Muscle layer of duodenum (tissue), 2 donors: ENCODE results near the gene DEDD.

Experiments
- H3K27ac ChIP-seq: one replicate; pipeline ENCODE4 v1.7.0; 2013; ENCODE audit warnings: mild to moderate bottlenecking, low read length
- H3K27me3 ChIP-seq: one replicate; pipeline ENCODE4 v1.7.0; 2013; ENCODE audit warnings: low read depth, mild to moderate bottlenecking, control low read depth, low read length
- H3K36me3 ChIP-seq, 2 donors: one replicate each; pipeline ENCODE4 v1.7.0; 2013; ENCODE audit warnings: low read length in 2 of 2, control low read depth in 1 of 2, mild to moderate bottlenecking in 1 of 2; ENCODE audit not compliant: insufficient read depth in 2 of 2, control insufficient read depth in 1 of 2
- H3K4me1 ChIP-seq, 2 donors: one replicate each; pipeline ENCODE4 v1.7.0; 2013; ENCODE audit warnings: low read length in 2 of 2, mild to moderate bottlenecking in 2 of 2, control low read depth in 1 of 2, moderate library complexity in 1 of 2; ENCODE audit not compliant: insufficient read depth in 2 of 2, control insufficient read depth in 1 of 2
- H3K4me3 ChIP-seq, 2 donors: one replicate each; pipeline ENCODE4 v1.7.0; 2013; ENCODE audit warnings: low read length in 2 of 2, low read depth in 1 of 2, mild to moderate bottlenecking in 1 of 2
- H3K9me3 ChIP-seq, 2 donors: one replicate each; pipeline ENCODE4 v1.7.0; 2013; ENCODE audit warnings: low read length in 2 of 2, control low read depth in 1 of 2, mild to moderate bottlenecking in 1 of 2; ENCODE audit not compliant: control insufficient read depth in 1 of 2
- donor health status: healthy.

DEDD gene

DNA sequence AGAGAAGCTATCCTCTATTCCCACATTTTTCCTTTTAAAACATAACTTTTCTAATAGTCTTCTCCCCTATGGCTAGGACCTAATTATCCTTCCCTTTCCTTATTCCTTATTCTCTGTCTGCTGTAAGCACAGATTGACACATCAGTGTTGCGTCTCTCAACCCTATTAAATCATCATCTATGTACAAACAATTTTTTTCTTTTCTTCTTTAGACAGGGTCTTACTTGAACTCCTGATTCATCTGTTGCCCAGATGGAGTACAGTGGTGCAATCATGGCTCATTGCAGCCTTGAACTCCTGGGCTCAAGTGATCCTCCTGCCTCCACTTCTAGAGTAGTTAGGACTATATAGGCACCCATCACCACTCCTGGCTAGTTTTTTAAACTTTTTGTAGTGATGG is 26.0 kb downstream of the DEDD start:
- Histone ChIP-seq H3K4me3 (no peak overlapping the region), H3K4me1 (no peaks in the 10 kb centered on the region), H3K27me3 (no peaks in the 10 kb centered on the region), H3K27ac (no peak overlapping the region), H3K36me3 (peaks cover 7 to 14% of the 10 kb centered on the region in 2 donors), H3K9me3 (no peaks in the 10 kb centered on the region)

DNA sequence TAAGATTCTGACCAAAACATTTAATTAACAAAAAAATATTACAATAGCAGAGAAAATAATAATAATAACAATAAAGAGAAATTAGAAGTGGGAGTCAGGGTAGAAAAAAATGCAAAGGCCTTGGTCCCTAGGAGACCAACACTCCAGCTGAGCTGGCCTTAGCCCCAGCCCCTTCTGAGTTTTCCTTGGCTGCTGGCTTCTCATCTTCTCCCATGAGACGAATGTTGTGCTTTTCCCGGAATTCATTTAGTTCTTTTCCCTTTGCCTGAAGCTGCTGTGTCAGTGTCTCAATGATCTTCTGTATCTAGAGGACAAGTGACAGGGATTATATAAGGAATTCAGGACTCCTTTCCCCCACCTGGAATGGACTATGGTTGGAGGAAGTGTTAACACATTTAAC is 31.9 kb downstream of the DEDD start:
- Histone ChIP-seq H3K27me3 (no peaks in the 10 kb centered on the region), H3K4me3 (no peak overlapping the region), H3K4me1 (peaks cover 0 to 16% of the 10 kb centered on the region in 2 donors), H3K36me3 (peaks cover 18% of the 10 kb centered on the region in 2 donors), H3K27ac (no peak overlapping the region), H3K9me3 (no peaks in the 10 kb centered on the region)

DNA sequence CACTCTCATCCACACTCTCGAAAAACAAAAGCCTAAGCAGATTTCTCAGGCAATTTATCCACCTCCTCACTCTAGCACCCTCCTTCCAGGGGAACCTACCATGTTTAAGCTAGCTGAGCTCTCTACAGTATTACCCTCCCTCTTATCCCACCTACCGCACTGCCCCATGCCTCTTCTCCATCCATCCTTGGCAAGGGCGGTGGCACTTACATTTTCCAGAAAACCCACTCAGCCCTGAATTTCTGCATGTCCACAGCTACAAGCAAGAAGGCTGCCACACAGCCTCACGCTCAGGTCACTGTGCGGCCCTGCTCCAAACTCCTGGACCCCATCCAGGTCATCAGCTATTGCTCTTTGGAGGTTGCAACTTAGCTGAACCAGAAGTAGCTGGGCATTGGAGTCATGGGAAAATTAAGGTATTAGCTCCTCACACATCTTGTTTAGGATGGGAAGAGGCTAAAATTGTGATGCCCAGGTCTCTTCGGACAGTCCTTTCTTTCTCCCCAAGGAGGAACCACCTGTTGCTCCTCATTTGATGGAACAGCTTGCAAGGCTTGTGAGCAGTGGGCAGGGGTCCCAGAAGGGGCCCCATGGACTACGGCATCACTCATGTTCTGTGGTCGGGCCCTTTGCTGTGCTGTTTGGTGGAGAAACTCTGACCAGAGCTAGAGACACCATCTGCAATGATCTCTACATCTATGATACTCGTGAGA is 33.2 kb downstream of the DEDD start:
- peak overlapping the region in 1 of 2 donors; percentile 88 for H3K4me3 ChIP-seq
- H3K36me3 ChIP-seq, result peaks cover 18% of the 10 kb centered on the region in 2 donors
- H3K4me1 ChIP-seq, result peaks cover 0 to 16% of the 10 kb centered on the region in 2 donors
- H3K27ac ChIP-seq, result no peak overlapping the region
- H3K9me3 ChIP-seq, result no peaks in the 10 kb centered on the region
- no peaks in the 10 kb centered on the region for H3K27me3 ChIP-seq

DNA sequence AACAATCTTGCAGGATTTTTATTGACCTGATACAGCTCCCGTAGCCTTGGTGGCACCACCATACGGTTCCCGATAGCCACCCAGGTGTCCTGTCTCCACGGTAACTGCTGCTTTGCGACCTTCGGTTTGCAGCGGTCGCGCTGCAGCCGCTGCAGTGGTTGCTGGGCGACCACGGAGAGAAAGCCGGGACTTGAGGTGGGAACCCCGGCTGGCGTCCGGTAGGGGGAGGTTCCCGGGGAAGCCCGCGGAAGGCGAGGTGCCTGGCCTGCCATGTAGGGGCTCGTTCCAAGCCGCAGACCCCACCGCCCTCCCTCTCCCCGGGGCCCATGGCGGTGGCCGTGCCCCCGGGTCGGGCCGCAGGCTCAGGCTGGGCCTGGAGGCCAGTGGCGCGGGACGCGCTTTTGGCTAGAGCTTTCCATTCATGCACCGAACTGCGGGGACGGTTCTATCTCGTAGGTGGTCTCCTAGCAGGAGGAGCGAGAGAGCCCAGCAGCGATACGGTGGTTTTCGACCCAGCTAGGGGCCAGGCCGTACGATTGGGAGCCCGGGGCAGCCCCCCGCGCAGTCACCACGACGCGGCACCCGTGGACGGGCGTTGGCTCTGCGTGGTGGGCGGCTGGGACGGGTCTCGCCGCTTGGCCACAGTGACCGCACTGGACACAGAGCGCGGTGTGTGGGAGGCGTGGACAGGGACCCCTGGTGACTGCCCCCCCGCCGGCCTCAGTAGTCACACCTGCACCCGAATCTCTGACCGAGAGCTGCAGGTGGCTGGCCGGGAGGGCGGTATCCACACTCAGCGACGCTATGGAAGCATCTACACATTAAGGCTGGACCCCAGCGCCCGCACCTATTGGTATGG is 34.0 kb downstream of the DEDD start, which contains the start of gene KLHDC9:
Gene KLHDC9 (plus strand): TSS at position 152 of the 859 bp plus-strand sequence. CDS start 175 bp downstream, at position 327.
- Histone ChIP-seq H3K27me3 (no peaks in the 10 kb centered on the region), H3K9me3 (no peaks in the 10 kb centered on the region), H3K27ac (peak within 1 kb of the TSS; percentile 62), H3K4me1 (peaks cover 0 to 16% of the 10 kb centered on the region in 2 donors), H3K4me3 (peak within 1 kb of the TSS; percentile 87 to 88), H3K36me3 (peaks cover 14 to 18% of the 10 kb centered on the region in 2 donors)

GRCh38 chr1:161096530-161096929 is 35.9 kb downstream of the DEDD start:
- peaks cover 0 to 16% of the 10 kb centered on the region in 2 donors for H3K4me1 ChIP-seq
- no peak overlapping the region for H3K4me3 ChIP-seq
- H3K27me3 ChIP-seq, result no peaks in the 10 kb centered on the region
- no peak overlapping the region for H3K27ac ChIP-seq
- H3K9me3 ChIP-seq, result no peaks in the 10 kb centered on the region
- H3K36me3 ChIP-seq, result peaks cover 5 to 12% of the 10 kb centered on the region in 2 donors

GRCh38 chr1:161096015-161096414 is 36.5 kb downstream of the DEDD start:
- Histone ChIP-seq H3K36me3 (peaks cover 3 to 8% of the 10 kb centered on the region in 2 donors), H3K4me3 (no peak overlapping the region), H3K9me3 (no peaks in the 10 kb centered on the region), H3K27me3 (no peaks in the 10 kb centered on the region), H3K27ac (no peak overlapping the region), H3K4me1 (peaks cover 0 to 16% of the 10 kb centered on the region in 2 donors)

DNA sequence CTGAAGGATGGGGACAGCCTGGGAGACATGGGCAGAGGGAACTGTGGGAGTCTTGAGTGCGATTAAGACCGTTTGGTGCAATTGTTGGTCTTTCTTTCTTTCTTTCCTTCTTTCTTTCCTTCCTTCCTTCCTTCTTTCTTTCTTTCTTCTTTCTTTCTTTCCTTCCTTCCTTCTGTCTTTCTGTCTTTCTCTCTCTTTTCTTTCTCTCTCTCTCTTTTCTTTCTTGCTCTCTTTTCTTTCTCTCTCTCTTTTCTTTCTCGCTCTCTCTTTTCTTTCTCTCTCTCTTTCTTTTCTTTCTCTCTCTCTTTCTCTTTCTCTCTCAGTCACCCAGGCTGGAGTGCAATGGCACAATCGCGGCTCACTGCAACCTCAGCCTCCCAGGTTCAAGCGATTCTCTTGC is 37.2 kb downstream of the DEDD start:
- H3K9me3 ChIP-seq, result no peaks in the 10 kb centered on the region
- H3K27me3 ChIP-seq, result no peaks in the 10 kb centered on the region
- no peak overlapping the region for H3K4me3 ChIP-seq
- H3K36me3 ChIP-seq, result peaks cover 3 to 4% of the 10 kb centered on the region in 2 donors
- peaks cover 0 to 16% of the 10 kb centered on the region in 2 donors for H3K4me1 ChIP-seq
- no peak overlapping the region for H3K27ac ChIP-seq

DNA sequence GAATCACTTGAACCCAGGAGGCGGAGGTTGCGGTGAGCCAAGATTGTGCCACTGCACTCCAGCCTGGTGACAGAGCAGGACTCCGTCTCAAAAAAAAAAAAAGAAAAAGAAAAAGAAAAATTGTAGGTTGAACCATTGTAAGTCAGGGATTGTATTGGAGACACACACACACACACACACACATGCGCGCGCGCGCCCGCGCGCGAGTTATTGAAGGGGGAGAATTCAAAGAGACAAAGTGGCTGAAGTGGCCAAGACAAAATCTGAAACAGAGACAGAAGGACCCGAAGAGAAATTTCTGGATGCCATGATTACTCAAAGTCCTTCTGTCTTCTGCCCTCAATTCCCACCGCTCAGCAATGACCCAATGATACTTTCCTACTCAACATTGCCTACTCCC is 38.0 kb downstream of the DEDD start:
- Histone ChIP-seq H3K27me3 (no peaks in the 10 kb centered on the region), H3K27ac (no peak overlapping the region), H3K4me3 (no peak overlapping the region), H3K36me3 (no peaks in the 10 kb centered on the region), H3K9me3 (no peaks in the 10 kb centered on the region), H3K4me1 (peaks cover 0 to 16% of the 10 kb centered on the region in 2 donors)

DNA sequence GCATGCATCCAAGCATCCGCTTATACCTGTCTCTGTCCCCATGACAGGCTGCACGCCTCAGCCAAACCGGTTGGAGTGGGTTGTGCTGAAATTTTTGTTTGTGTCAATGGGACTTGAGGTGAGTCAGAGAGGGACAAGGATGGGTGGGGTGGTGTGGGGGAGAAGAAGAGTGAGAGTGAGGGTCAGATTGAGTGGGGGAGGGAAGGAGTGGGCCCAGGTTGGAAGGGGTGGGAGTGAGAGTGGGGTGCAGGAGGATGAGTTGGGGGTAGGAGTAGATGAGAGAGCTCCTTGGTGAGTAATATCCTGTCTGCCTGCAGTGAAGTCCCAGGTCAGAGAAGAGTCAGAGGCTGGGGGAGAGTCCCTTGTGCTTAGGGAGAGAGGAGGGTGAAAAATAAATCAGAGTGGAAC is 39.8 kb downstream of the DEDD start:
- no peak overlapping the region for H3K4me3 ChIP-seq
- H3K27ac ChIP-seq, result no peak overlapping the region
- peaks cover 0 to 8% of the 10 kb centered on the region in 2 donors for H3K4me1 ChIP-seq
- H3K9me3 ChIP-seq, result no peaks in the 10 kb centered on the region
- no peaks in the 10 kb centered on the region for H3K36me3 ChIP-seq
- no peaks in the 10 kb centered on the region for H3K27me3 ChIP-seq

DNA sequence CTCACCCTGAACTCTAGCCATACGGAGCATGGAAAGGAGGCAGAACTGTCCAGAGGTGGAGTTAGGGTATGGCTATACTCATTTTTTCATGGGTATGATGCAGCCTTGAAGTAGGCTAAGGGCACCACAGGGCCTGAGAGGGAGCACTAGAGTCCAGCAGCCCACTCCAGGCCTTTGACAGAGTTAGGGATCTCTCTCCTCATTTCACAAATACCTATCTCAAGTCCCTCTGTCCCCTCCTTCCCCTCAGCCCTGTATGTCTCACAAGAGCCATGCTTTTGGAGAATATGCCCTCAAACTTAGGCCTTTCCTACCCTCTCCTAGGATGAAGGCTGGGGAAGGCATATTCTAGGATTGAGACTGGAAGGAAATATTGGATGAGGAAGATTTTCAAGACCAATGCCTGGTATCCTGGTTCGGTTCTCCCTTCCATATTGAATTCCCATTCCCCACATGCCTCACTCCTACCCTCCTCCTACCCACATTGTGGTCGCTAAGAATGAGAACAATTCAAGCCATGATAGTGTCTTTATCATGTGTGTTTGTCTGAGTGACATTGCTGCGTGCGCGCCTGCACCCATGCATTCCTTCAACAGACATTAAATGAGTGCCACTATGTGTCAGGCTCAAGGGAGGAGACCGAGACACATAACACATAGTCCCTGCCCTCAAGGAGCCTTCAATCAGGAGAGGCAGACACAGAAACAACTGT is 40.5 kb downstream of the DEDD start:
- Histone ChIP-seq H3K4me1 (peaks cover 0 to 2% of the 10 kb centered on the region in 2 donors), H3K9me3 (no peaks in the 10 kb centered on the region), H3K27ac (no peak overlapping the region), H3K27me3 (no peaks in the 10 kb centered on the region), H3K4me3 (no peak overlapping the region), H3K36me3 (no peaks in the 10 kb centered on the region)

DNA sequence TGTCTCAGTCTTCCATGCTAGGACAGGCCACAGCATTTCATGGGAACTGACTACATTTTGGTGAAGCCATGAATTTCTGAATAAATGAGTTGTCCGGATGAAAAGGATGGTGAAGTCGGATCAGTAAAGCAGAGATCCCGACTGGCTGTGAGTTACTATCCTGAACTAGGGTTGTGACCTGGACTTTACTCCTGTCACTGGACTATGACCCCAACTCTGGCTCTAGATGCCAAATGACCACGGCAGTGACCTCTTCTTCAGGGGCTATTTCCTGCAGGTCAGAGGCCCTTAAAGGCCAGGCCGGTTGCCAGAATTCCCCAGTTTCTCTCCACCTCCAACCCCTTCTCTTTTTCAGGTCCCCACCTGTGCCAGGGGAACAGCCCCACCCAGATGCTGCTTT is 41.4 kb downstream of the DEDD start:
- Histone ChIP-seq H3K4me1 (no peaks in the 10 kb centered on the region), H3K27ac (no peak overlapping the region), H3K4me3 (no peak overlapping the region), H3K36me3 (no peaks in the 10 kb centered on the region), H3K27me3 (no peaks in the 10 kb centered on the region), H3K9me3 (no peaks in the 10 kb centered on the region)
